ENCODE measurements around the gene SINHCAF. TPM values are rescaled to one million over a fixed set of nuclear protein-coding genes. Genes with fewer than 3 reads are reported as not detected.
A peak's percentile ranks its signal among the peaks of the same experiment; 100 is the strongest.
"Not testable (repeated sequence)": the region's sequence is repeated elsewhere in the genome, so short reads cannot be mapped to it uniquely, and the experiment has no call there.

The SINHCAF gene, protein sequence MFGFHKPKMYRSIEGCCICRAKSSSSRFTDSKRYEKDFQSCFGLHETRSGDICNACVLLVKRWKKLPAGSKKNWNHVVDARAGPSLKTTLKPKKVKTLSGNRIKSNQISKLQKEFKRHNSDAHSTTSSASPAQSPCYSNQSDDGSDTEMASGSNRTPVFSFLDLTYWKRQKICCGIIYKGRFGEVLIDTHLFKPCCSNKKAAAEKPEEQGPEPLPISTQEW
- 270 and 276 TPM in 2 replicates for total RNA-seq

- peaks cover 41% of the 10 kb centered on the region for H3K4me1 Mint-ChIP-seq (ENCODE audit: low read depth)
- peak within 1 kb of the TSS; percentile 95 for H3K27ac Mint-ChIP-seq
- peak within 1 kb of the TSS; percentile 97 for H3K4me3 Mint-ChIP-seq
- peak; percentile 98 for DNase-seq (ENCODE audit: low spot score)
- H3K27me3 Mint-ChIP-seq (ENCODE audit: insufficient read depth) = peaks cover 15% of the 10 kb centered on the region
- intact Hi-C loops (cut with micrococcal nuclease) = loop anchor here (1.0 to 10.0 kb wide), 12 partner anchors 36 to 1945 kb away; partner anchors contain the start of genes BICD1, DDX11, DENND5B and DNM1L
- peaks cover 13% of the 10 kb centered on the region for H3K36me3 Mint-ChIP-seq (ENCODE audit: low read depth)
- no peaks in the 10 kb centered on the region for H3K9me3 Mint-ChIP-seq
Observed at GRCh38 chr12:31325877-31326631, at the start of gene SINHCAF. TSS of gene SINHCAF (minus strand) at chr12:31326150. CDS start at chr12:31298204, 27,946 bp downstream.

GRCh38 chr12:31375422-31375821, 49.5 kb upstream of the SINHCAF start:
- not testable (repeated sequence) for H3K4me1 Mint-ChIP-seq (ENCODE audit: low read depth); H3K27ac Mint-ChIP-seq

GRCh38 chr12:31371256-31371620, 45.3 kb upstream of the SINHCAF start:
- intact Hi-C loops (cut with micrococcal nuclease) = no loop called here

More at GRCh38 chr12:31375422-31375821, 49.5 kb upstream of the SINHCAF start:
- intact Hi-C loops (cut with micrococcal nuclease); H3K27me3 Mint-ChIP-seq (ENCODE audit: insufficient read depth); H3K4me3 Mint-ChIP-seq; H3K9me3 Mint-ChIP-seq; DNase-seq (ENCODE audit: low spot score); H3K36me3 Mint-ChIP-seq (ENCODE audit: low read depth): not testable (repeated sequence)

GRCh38 chr12:31370531-31371255, 44.7 kb upstream of the SINHCAF start:
- no peak overlapping the region for H3K4me3 Mint-ChIP-seq
- no peaks in the 10 kb centered on the region for H3K9me3 Mint-ChIP-seq
- H3K27ac Mint-ChIP-seq = no peak overlapping the region
- DNase-seq (ENCODE audit: low spot score) = no peak
- intact Hi-C loops (cut with micrococcal nuclease) = no loop called here
- H3K27me3 Mint-ChIP-seq (ENCODE audit: insufficient read depth) = peaks cover 8% of the 10 kb centered on the region
- no peaks in the 10 kb centered on the region for H3K4me1 Mint-ChIP-seq (ENCODE audit: low read depth)
- H3K36me3 Mint-ChIP-seq (ENCODE audit: low read depth) = no peaks in the 10 kb centered on the region

More at GRCh38 chr12:31371256-31371620, 45.3 kb upstream of the SINHCAF start:
- Mint-ChIP-seq H3K9me3 (no peaks in the 10 kb centered on the region), H3K36me3 (ENCODE audit: low read depth) (no peaks in the 10 kb centered on the region), H3K27me3 (ENCODE audit: insufficient read depth) (peaks cover 8% of the 10 kb centered on the region), H3K27ac (no peak overlapping the region), H3K4me3 (no peak overlapping the region), H3K4me1 (ENCODE audit: low read depth) (no peaks in the 10 kb centered on the region)
- DNase-seq (ENCODE audit: low spot score) = no peak

DNA sequence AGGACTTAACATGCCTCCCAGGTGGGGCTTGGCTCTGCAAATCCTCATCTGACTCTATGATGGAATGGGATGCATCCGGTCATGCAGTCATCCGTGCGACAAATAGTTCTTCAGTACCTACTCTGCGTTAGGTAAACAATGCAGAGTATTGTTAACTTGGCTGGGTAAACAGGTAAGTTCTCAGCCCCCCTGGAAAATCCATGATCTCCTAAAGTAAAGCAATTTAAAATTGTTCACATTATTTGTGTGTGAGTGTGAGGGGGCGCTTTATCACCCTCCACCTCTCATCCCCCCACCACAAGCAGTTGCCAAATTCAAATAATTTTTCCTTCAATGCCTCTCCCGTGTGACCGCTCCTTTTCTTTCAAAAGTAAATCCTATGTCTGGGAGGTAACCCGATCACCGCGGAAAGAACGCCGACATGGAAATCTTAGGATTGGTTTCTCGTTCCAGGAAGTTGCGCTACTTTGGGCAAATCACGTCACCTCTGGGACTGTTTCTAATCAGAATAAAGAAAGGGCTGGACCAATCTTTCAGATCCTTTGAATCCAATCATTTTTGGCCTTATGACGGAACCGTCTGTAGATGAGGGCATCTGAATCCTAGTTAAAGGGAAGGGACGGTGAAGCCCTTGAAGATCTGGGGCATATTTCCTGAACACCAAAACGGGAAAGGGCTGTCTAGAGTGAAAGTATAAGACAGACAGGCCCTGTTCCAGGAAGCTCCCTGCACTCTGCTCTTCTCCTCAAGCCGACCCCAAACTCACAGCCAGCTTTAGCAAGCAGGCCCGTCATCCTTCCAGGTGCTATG, 44.0 kb upstream of the SINHCAF start:
- Mint-ChIP-seq H3K9me3 (no peaks in the 10 kb centered on the region), H3K36me3 (ENCODE audit: low read depth) (no peaks in the 10 kb centered on the region), H3K4me3 (no peak overlapping the region), H3K27me3 (ENCODE audit: insufficient read depth) (peaks cover 8% of the 10 kb centered on the region), H3K27ac (no peak overlapping the region), H3K4me1 (ENCODE audit: low read depth) (no peaks in the 10 kb centered on the region)
- intact Hi-C loops (cut with micrococcal nuclease) = no loop called here
- DNase-seq (ENCODE audit: low spot score) = no peak

DNA sequence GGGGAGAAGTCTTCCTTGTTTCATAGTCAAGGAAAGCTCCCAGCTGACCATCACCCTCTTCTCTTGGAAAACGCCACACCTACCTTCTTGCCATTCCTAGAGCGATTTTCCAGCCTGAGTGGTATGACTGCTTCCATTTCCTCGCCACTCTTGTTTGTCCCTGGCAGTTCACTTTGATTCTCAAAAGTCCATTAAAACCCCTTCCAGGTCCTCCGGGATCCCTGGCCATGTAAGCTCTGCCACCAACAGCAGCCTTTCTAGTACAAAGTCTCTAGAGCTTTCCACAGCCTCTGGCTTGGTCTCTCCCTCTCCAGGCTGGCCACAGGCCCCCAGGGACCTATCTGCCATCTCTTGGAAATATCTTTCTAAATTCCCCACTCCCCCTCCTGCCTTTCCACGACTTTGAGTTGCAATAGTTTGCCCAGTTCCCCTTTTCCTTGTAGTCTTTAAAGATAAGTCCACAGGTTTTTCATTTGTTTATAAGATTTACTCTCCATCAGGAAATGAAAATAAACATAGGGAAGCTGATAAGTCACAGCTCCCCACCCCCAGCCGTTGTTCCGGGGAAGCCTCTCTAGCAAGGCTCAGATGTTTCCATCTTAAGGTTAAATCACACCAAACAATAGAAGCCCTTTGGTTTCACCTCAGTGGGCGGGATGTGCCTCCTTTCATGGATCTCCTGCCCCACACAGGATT, 42.9 kb upstream of the SINHCAF start:
- Mint-ChIP-seq H3K4me3 (no peak overlapping the region), H3K9me3 (no peaks in the 10 kb centered on the region), H3K4me1 (ENCODE audit: low read depth) (peaks cover under 1% of the 10 kb centered on the region), H3K27ac (no peak overlapping the region), H3K27me3 (ENCODE audit: insufficient read depth) (peaks cover 8% of the 10 kb centered on the region), H3K36me3 (ENCODE audit: low read depth) (no peaks in the 10 kb centered on the region)
- DNase-seq (ENCODE audit: low spot score) = no peak
- intact Hi-C loops (cut with micrococcal nuclease) = no loop called here

DNA sequence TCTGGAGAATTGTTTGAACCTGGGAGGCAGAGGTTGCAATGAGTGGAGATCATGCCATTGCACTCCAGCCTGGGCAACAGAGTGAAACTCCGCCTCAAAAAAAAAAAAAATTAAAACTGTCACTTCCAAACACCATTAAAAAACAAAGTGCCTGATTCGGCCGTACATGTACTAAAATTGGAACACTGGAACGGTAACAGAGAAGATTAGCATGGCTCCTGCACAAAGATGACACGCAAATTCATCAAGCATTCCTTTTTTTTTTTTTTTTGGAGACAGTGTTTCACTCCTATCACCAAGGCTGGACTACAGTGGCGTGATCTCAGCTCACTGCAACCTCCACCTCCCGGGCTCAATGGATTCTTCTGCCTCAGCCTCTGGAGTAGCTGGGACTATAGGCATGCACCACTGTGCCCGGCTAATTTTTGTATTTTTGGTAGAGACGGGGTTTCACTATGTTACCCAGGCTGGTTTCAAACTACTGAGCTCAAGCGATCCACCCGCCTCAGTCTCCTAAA, 40.2 kb upstream of the SINHCAF start:
- H3K36me3 Mint-ChIP-seq (ENCODE audit: low read depth) = no peaks in the 10 kb centered on the region
- no peak for DNase-seq (ENCODE audit: low spot score)
- no peak overlapping the region for H3K27ac Mint-ChIP-seq
- H3K9me3 Mint-ChIP-seq = no peaks in the 10 kb centered on the region
- peaks cover 21% of the 10 kb centered on the region for H3K4me1 Mint-ChIP-seq (ENCODE audit: low read depth)
- H3K27me3 Mint-ChIP-seq (ENCODE audit: insufficient read depth) = peaks cover 8% of the 10 kb centered on the region
- intact Hi-C loops (cut with micrococcal nuclease) = no loop called here
- H3K4me3 Mint-ChIP-seq = no peak overlapping the region

DNA sequence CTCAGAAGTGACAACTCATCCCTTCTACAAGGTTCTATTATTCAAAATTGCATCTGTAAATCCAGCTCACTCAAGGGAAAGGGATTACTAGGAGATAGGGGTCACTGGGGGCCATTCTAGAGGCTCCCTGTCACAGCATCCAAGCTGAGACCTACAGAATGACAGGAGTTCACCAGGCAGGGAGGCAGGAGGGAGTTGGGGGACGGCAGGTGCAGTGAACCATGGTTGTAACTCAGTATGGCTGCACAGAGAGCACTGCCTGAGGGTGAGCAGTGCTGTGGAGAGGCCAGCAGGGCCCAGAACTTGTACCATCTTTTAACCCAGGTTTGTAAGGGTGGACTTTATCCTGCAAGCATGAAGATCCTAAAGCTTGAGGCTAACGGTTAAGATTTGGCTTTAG, 37.9 kb upstream of the SINHCAF start:
- no peaks in the 10 kb centered on the region for H3K36me3 Mint-ChIP-seq (ENCODE audit: low read depth)
- H3K4me1 Mint-ChIP-seq (ENCODE audit: low read depth) = peaks cover 21% of the 10 kb centered on the region
- no peak overlapping the region for H3K27ac Mint-ChIP-seq
- no peaks in the 10 kb centered on the region for H3K9me3 Mint-ChIP-seq
- H3K4me3 Mint-ChIP-seq = no peak overlapping the region
- peaks cover 7% of the 10 kb centered on the region for H3K27me3 Mint-ChIP-seq (ENCODE audit: insufficient read depth)
- no peak for DNase-seq (ENCODE audit: low spot score)
- intact Hi-C loops (cut with micrococcal nuclease) = loop anchor here (1.0 to 2.0 kb wide), 2 partner anchors 91 to 113 kb away; no protein-coding TSS in a partner anchor

DNA sequence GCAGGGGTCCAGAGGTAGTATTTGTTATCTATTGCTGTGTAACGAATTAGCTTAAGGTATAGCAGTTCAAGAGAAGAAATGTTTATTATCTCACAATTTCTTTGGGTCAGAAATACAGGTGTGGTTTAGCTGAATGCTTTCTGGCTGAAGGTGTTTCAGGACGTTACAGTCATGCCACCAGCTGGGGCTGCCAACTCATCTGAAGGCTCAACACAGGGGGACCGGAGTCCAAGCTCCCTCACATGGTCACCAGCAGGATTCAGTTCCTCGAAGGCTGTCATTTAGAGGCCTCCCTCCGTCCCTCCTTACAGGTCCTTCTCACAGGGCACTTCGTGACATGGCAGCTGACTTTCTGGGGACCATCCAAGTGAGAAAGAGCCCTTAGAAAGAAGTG, 37.5 kb upstream of the SINHCAF start:
- Mint-ChIP-seq H3K4me3 (peak overlapping the region; percentile 66), H3K27ac (peak overlapping the region; percentile 85), H3K36me3 (ENCODE audit: low read depth) (no peaks in the 10 kb centered on the region), H3K9me3 (no peaks in the 10 kb centered on the region), H3K4me1 (ENCODE audit: low read depth) (peaks cover 21% of the 10 kb centered on the region), H3K27me3 (ENCODE audit: insufficient read depth) (peaks cover 7% of the 10 kb centered on the region)
- intact Hi-C loops (cut with micrococcal nuclease) = loop anchor here (1.0 to 2.0 kb wide), 2 partner anchors 91 to 112 kb away; no protein-coding TSS in a partner anchor
- no peak for DNase-seq (ENCODE audit: low spot score)

DNA sequence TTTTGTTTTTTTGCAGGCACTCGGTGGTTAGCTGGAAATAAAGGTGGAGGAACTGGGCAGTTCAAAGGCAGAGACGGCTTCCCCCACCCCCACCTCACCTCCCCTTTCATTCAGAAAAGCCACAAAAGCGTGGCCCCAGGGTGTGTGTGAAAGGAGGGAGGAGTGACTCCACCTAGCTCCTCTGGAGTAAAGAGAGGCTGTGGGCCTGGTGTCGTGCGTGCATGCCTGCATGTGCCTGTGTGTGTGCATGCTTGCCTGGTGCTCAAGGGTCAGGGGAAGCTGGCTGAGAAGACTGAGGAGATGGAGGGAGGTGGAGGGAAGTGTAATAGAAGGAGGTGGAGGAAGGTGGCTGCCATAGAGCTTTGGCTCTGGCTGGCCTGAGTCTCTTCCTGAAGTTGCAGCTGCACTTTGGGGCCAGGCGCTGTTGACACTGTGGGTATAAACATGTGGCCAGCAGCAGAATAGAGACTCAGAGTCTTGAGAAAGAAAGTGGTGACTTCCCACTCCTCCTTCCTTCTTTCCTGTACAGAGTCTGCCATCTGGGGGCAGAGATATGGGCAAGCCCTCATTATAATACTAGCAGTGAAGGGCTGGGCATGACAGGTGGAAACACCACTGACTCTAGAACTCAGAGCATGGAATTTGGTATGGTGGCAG, 36.9 kb upstream of the SINHCAF start:
- H3K9me3 Mint-ChIP-seq = no peaks in the 10 kb centered on the region
- peak; percentile 24 for DNase-seq (ENCODE audit: low spot score)
- H3K4me3 Mint-ChIP-seq = peak overlapping the region; percentile 66
- intact Hi-C loops (cut with micrococcal nuclease) = loop anchor here (1.0 to 2.0 kb wide), 3 partner anchors 37 to 112 kb away; partner anchors contain the start of gene SINHCAF
- peaks cover 21% of the 10 kb centered on the region for H3K4me1 Mint-ChIP-seq (ENCODE audit: low read depth)
- peak overlapping the region; percentile 85 for H3K27ac Mint-ChIP-seq
- no peaks in the 10 kb centered on the region for H3K36me3 Mint-ChIP-seq (ENCODE audit: low read depth)
- H3K27me3 Mint-ChIP-seq (ENCODE audit: insufficient read depth) = peaks cover 5% of the 10 kb centered on the region

DNA sequence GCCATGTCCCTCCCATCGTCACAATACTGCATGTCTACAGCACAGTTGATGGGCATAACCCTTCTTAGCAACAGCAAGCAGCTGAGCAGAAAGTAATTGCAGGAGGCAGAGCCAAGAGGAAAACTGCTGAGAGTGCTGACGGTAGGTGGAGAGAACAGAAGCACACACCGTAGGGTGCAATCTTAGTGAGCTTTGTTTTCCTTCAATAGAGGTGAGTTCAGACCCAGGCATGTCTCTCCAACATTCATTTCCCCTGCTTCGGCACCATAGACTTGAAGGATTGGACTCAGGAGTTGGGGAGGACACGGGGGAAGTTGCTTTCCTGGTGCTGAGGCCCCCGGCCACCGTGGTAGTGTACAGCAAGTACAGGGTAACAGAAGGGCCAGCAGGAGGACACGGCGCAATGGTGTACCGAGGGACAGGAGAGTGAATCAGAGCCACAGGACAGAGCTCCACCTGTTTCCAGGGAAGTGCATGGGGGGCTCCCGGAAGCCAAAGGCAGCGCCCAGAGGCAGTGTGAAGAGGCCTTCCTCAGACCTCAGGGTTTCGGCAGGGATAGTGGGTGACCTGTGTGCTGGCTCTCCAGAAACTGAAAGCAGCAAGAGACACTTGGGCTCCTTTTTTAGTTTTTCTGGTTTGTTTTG, 36.3 kb upstream of the SINHCAF start:
- Mint-ChIP-seq H3K36me3 (ENCODE audit: low read depth) (no peaks in the 10 kb centered on the region), H3K9me3 (no peaks in the 10 kb centered on the region), H3K4me1 (ENCODE audit: low read depth) (peaks cover 21% of the 10 kb centered on the region), H3K4me3 (peak overlapping the region; percentile 66), H3K27me3 (ENCODE audit: insufficient read depth) (peaks cover 2% of the 10 kb centered on the region), H3K27ac (peak overlapping the region; percentile 85)
- DNase-seq (ENCODE audit: low spot score) = peak; percentile 0
- intact Hi-C loops (cut with micrococcal nuclease) = loop anchor here (1.0 to 2.0 kb wide), 2 partner anchors 36 to 89 kb away; partner anchors contain the start of gene SINHCAF

All from activated T-helper 1 cell treated with anti-CD3 and anti-CD28 coated beads, Interleukin-12 subunit alpha, Interleukin-12 subunit beta, Interleukin-2, Interleukin-4 antibody, amounts not matched to agents 30 ng/mL and 10 ng/mL and 1 ng/mL, durations not matched to agents 14 hours and 24 hours and 36 hours (primary cell).